UCSD-AML1 (cell line): ENCODE measurements around the gene CNOT6.

Experiments
- DNase-seq: peaks from one replicate; lab custom pipeline; 2025; ENCODE audit not compliant: unreplicated experiment; lab: John Stamatoyannopoulos, UW

The CNOT6 gene

DNA sequence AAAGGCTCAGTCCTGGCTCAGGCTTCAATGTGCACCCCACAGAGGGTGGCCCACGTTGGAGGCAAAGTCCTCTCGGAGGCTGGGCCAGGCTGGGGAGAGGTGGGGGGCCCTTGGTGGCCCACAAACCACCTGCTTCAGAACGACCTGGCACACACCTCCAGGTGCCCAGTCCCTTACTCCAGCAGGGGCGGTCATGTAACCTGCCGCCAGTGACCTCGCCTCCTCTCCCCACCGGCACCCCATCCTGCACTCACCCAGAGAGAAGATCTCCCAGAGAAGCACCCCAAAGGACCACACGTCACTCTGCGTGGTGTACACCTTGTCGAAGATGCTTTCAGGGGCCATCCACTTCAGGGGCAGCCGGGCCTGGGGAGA, 119.6 kb downstream of the CNOT6 start:
- DNase-seq: no peak

DNA sequence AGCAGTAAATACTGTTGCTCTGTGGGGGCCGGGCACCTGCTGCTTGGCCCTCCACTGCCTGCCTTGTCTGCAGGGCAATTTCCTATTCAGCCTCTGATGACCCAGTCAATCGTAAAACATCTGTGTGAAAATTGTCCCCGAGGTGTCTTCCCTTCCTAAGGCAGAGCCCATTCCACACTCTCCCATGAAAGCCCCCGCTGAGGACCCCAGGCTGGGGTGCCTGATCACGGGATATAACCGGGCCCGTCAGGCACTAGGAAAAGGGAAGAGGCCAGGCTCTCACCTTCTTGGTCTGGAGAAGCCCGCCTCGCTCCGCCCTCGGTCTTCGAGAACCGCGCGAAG, 124.3 kb downstream of the CNOT6 start:
- DNase-seq: no peak

DNA sequence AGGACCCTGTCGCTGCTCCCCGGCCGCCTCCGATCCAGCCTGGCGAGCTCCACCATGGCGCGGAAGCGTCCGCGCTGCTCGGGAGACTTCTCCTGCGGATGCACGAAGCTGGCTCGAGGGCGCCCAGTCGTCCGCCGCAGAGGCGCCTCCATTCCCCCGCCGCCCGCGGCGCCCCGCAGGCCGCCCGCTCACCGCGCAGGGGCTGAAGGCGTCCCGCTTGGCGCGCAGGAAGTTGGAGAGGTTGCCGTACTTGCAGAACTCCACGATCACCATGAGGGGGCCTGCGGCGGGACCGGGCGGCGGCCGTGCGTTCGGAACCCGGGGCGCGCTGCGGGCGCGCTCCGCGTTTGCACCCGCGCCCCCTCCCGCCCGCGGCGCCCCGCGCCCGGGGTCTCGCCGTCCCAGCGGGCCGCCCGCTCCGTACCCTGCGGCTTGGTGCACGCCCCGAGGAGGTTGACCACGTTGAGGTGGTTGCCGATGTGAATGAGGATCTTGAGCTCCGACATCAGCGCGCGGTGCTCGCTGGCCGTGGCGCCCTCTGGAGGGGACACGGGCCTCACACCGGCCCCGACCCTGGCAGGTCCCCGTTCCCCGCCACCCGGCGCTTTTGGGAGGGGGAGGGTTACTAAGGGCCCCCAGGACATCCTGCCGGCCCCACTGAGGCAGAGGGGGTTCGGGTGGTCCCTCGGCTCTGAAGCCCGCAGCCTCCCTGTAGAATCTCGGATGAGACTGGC, 124.8 kb downstream of the CNOT6 start:
- DNase-seq: no peak

- no peak for DNase-seq
Observed at GRCh38 chr5:180619563-180619915, 125.4 kb downstream of the CNOT6 start.

GRCh38 chr5:180620014-180620413, 125.8 kb downstream of the CNOT6 start:
- no peak for DNase-seq

GRCh38 chr5:180621311-180621710, 127.1 kb downstream of the CNOT6 start:
- no peak for DNase-seq

- no peak for DNase-seq
Observed at GRCh38 chr5:180622910-180623309, 128.7 kb downstream of the CNOT6 start.

GRCh38 chr5:180623411-180623834, 129.2 kb downstream of the CNOT6 start:
- DNase-seq: peak; percentile 30

DNA sequence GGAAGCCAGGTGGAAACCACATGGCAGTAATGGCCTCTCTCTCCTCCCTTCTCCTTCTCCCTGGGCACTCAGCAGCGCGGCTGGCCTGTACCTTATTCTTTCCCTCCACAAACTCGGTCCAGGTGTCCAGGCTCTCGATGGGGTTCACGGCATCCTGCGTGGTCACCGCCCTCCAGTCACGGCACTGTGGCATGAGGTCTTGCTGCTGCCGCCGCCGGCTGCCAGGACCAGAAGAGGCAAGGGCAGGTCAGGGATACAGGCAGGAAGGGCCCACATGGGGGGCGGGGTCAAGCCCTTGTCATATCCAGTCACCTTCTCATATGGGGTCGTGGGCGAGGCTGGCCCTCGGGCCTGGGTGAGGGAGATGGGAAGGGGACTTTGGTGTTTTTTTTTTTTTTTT, 129.7 kb downstream of the CNOT6 start:
- DNase-seq: no peak

DNA sequence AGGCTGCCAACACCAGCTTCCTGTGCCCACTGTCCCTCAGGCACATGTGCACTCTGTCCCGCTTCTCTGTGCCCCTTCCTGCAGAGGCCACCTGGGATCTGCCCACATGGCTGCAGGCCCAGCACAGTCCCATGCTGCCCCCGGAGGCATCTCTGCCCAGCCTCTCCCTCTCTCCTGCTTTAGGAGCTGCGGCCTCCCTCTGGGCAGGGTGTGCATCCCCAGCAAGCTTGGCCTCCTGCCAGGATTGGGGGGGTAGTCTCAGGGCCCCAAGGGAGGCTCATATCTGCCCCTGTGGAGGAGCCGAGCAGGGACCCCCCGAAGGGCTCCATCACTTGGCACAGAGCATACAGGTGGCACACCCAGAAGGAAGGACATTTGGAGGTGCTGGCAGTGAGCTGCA, 130.4 kb downstream of the CNOT6 start:
- no peak for DNase-seq

DNA sequence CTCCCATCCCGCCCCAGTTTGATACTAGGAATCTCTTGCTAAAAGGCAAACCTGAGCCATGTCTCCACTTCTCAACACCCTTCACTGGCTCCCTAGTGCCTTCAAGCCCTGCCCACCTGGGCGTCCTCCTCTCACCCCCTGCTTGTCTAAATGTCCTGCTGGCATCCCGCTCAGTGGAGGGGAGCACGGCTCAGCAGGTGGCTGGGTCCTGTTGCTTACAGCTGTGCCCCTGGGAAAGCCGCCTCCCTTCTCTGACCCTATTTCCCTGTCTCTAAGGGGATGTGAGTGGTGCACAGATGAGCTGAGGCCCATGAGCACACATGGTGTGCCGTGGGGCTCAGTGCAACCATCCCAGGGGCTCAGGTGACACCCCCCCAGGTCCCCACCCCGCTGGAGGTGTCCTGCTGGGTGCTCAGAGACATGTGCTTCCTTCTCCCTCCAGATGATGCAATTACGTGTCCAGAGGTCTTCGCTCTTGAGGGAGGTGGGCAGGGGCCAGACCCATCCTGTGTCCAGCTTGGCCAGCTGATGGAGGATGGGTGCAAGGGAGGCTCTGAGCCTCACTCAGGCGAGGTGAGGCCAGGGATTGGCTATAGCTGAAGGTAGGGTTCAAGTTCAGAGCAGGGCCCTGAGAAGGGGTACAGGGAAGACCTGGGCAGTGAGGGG, 131.1 kb downstream of the CNOT6 start:
- no peak for DNase-seq

DNA sequence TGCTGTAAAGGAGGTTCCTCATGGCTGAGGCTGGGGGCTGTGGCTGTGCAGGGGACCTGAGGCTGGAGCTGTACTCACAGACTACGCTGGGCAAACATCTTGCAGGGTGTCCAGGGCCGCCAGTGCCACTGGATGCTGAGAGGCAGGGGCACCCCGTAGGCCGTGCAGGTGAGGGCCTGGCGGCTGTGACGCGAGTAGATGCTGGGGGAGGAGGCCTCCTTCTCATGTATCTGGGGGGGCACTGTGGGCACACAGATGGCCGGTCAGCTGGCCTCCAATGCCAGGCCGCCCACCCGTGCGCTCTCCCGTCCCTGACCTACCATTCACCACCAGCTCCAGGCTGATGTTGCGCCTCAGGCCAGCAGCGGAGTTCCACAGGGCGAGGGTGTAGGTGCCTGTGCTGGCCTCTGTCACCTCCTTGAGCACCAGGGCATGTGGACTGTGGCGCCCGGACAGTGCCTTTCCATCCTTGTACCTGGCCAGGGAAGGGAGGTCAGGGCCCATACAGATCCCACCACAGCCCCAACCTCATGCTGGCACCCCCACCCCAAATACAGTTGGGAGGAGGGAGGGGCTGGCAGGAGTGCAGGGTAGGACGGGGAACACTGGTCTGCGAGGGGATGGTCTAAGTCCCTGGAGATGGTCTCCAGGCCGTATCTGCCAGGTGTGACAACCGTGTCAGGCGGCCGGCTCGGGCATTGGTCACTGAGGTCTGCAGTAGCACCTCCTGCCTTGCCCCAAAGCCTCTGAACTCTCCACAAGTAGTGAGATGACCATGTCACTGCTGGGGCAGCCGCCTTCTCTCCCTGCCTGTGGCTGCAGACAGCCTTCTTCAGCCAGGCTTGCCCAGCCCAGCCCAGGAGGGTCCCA, 131.8 kb downstream of the CNOT6 start:
- no peak for DNase-seq

DNA sequence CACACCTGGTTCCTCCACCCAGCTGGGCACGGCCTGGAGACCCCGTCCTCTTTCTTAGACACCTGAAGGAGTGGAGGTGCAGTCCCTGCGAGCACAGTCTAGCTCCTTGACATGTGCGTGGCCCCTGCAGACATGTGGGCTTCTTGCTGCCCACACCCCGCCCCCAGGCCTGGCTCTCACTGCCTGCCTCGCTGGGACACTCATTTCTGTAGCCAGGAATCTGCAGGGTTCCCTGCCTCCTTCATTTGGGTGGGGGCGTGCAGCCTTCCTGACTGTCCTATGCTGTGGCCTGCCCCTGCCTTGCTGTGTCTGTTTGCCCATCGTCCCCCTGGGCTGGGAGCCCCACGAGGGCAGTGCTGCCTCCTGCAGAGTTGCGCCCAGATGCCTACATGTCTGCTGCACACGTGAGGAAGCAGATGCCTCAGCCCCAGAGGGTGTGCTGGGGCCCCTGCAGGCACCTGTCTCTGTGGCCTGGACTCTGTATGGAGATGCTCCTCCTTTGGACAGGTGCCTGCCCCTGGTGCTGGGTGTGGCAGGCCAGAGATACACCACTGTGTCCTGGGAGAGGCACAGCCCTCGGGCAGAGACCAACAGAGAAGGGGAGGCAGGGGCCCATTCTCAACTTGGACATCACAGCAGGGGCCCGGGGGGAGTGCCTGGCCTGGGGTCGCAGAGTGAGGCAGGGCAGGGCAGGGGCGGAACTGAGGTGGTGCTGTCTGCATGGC, 132.6 kb downstream of the CNOT6 start:
- no peak for DNase-seq

- no peak for DNase-seq
Observed at GRCh38 chr5:180627386-180628120, 133.4 kb downstream of the CNOT6 start.
